HepG2 (cell line): ENCODE results near the gene RBM34.
"Not testable (repeated sequence)": the region's sequence is repeated elsewhere in the genome, so short reads cannot be mapped to it uniquely, and the experiment has no call there.

ENCODE experiments used
- DZIP1 ChIP-seq: sonication (generic); formaldehyde crosslinking; IDR thresholded peaks from 2 replicates; pipeline ENCODE4 v1.5.0; 2020; ENCODE audit warnings: mild to moderate bottlenecking, missing genetic modification reagents
- ERF ChIP-seq: IDR thresholded peaks from 2 replicates; pipeline ENCODE4 v1.6.1; 2018; ENCODE audit warnings: missing biosample characterization, missing genetic modification reagents
- FOXJ3 ChIP-seq: sonication (generic); formaldehyde crosslinking; IDR thresholded peaks from 2 replicates; pipeline ENCODE4 v1.4.0; 2020; ENCODE audit warnings: missing genetic modification reagents, mild to moderate bottlenecking, borderline replicate concordance
- SAFB2 ChIP-seq: sonication (generic); formaldehyde crosslinking; IDR thresholded peaks from 2 replicates; pipeline ENCODE4 v1.5.1; 2020; ENCODE audit warnings: missing genetic modification reagents, low read depth, mild to moderate bottlenecking, borderline replicate concordance
- TBX3 ChIP-seq: fragments of 450-650 bp; IDR thresholded peaks from 2 replicates; pipeline ENCODE4 v1.6.1; 2017; ENCODE audit warnings: antibody characterized with exemption, mild to moderate bottlenecking, inconsistent platforms, borderline replicate concordance
- TF ChIP-seq, protein P1 (sequence below): sonication (generic); formaldehyde crosslinking; IDR thresholded peaks from 2 replicates; pipeline ENCODE4 v1.4.0; 2020; ENCODE audit warnings: missing genetic modification reagents, low read depth, mild to moderate bottlenecking, borderline replicate concordance

DNA sequence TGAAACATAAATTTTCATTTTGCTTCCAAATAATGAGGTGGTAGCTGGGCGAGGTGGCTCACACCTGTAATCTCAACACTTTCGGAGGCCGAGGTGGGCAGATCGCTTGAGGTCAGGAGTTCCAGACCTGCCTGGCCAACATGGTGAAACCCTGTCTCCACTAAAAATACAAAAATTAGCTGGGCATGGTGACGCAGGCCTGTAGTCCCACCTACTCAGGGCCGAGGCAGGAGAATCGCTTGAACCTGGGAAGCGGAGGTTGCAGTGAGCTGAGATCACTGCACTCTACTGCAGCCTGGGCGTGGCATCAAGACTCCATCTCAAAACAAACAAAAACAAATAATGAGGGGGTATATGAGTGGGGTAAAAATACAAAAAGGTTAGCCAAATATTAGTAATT lies 1.1 kb downstream of the RBM34 start:
- not testable (repeated sequence) for TF ChIP-seq DZIP1; TBX3; ERF (CRISPR knock-in tag); SAFB2 (CRISPR knock-in tag); FOXJ3 (CRISPR knock-in tag)
- TF ChIP-seq, protein P1, sequence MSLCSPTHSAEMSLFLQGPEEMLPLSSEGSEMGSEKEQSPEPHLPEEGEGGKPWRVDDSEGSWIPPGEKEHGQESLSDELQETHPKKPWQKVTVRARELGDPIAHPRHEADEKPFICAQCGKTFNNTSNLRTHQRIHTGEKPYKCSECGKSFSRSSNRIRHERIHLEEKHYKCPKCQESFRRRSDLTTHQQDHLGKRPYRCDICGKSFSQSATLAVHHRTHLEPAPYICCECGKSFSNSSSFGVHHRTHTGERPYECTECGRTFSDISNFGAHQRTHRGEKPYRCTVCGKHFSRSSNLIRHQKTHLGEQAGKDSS, result not testable (repeated sequence)
